NCI-H146 (cell line): Measurements from ENCODE around the gene GAL3ST1.

Source experiments
- DNase-seq: peaks from one replicate; lab custom pipeline; 2025; lab: John Stamatoyannopoulos, UW

Gene GAL3ST1

DNA sequence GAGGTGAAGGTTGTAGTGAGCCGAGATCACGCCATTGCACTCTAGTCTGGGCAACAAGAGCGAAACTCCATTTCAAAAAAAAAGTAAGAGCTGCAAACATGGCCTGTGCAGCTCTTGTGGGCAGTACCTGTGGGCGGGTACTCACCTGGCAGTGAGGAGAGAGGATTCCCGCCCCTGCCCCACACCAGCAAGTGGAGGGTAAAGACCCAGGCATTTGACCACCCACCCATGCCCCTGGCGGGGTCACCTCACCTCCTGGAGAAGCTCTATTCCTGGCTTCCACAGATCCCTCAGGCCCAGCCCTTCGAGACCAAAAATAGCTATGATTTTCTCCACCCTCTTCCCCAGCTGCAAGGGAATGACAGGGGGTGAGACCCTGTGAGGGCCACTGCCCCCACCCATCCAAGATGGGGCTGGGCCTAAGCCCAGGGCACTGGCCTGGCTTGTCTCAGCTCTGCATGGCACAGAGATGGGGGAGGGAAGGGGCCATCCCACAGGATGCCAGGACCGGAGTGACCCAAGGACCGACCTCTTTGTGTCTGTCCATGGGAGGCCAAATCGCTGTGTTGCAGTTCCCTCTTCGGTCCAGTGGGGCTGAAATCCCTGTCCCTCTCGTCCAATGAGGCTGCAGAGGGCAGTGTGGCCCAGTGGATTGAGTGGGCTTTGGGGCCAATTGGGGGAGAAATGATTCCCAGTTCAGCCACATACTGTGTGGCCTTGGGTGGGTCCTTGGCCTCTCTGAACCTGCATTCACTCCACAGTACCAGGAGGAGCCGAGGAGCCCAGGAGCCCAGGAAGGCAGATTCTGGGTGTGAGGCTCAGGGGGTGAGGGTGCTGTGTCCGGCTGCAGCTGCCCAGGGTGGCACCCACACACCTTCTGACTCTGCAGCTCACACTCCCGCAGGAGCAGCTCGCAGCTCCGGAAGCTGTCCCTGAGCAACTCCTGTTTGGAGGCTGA lies 42.5 kb downstream of the GAL3ST1 start:
- DNase-seq = no peak

DNA sequence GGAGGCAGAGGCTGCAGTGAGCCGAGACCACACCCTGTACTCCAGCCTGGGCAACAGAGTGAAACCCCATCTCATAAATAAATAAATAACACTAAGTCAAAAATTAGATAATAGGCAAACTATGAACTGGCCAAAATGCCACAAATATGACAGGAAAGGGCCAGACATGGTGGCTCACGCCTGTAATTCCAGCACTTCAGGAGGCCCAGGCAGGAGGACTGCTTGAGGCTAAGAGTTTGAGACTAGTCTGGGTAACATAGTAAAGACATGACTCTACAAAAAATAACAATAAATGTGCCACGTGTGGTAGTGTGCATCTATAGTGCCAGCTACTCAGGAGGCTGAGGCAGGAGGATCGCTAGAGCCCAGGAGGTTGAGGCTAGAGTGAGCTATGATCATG lies 47.8 kb downstream of the GAL3ST1 start:
- no peak for DNase-seq

DNA sequence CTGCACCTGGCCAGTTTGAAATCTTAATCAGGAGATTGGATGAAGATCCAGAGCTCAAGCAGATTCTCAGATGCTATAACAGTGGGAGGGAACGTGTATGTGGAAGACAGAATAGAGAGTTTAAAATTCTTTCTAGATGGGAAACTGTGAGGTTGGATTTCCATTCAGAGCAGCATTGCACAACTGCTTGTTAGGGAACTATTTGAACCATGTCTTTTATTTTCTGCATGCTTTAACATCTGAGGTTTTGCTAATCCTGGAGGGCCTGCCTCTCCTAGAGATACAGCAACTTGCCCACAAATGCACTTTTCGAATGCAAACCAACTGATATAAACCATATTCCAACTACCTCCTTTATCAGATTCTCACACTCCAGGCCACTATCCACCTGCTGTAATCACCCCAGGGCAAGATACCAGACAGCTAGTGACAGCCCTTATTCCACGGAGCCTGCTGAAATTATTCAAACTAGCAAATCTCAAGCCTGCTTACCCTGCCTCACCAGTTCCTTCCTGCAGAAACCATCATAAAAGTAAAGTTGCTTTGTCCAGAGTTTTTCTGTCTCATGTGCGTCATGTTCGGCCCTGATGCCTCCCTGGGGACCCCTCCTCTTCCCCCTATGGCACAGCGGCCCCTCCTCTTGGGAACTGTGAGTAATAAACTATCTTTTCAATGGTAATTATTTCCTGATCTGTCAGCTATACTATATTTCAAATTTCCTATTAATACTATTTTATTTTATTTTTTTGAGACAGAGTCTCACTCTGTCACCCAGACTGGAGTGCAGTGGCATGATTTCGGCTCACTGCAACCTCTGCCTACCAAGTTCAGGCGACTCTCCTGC lies 50.6 kb downstream of the GAL3ST1 start:
- no peak for DNase-seq

DNA sequence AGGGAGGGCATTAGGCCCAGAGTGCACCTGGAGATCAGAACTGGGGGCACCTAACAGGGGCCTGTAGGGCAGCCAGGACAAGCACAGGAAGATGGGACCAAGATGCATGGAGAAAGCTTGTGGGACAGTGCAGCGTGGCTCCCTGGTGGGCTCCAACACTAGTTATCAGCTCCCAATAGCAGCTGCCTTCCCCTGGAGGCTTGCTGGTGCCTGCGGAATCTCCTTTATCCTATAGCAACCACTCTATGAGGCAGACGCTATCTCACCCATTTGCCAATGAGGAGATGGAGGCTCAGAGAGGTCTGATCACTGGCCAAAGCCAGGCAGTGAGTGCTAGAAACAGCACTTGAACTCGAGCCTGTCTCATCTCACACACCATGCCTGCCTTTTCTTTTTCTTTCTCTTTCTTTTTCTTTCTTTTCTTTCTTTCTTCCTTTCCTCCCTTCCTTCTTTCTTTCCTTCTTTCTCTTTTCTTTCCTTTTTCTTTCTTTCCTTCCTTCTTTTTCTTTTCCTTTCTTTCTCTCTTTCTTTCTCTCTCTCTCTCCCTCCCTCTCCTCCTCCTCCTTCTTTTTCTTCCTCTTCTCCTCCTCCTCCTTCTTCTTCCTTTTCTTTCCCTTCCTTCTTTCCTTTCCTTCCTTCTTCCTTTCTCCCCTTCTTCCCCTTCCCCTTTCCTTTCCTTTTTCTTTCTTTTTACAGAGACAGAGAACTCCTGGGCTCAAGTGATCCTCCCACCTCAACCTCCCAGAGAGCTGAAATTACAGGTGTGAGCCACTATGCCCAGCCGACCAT lies 52.9 kb downstream of the GAL3ST1 start:
- no peak for DNase-seq

DNA sequence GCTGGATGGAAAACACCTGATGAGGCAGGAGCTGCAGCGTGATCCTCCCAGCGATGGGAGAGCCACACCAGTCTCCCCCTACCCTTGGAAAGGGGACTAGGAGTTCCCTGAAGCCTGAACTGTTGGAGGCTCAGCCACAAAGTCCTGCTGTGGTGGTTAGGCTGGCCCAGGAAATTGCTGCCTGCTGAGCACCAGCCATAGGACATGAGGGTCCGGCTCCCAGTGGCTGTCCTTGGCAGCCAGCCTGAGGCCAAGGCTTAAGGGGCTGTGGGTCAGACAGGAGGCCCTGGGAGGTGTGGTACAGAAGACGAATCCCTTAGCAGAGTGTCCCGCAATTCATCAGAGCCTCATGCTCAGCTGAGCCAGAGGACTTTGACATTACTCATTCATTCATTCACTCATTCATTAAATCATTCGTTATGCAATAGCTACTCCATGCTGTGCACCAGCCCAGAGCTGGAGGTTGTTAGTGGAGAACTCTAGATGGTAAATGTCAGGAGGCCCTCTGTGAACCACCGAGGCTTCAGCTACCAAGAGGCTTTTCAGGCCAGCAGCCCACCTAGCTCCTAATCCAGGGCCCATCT lies 54.5 kb downstream of the GAL3ST1 start:
- no peak for DNase-seq

DNA sequence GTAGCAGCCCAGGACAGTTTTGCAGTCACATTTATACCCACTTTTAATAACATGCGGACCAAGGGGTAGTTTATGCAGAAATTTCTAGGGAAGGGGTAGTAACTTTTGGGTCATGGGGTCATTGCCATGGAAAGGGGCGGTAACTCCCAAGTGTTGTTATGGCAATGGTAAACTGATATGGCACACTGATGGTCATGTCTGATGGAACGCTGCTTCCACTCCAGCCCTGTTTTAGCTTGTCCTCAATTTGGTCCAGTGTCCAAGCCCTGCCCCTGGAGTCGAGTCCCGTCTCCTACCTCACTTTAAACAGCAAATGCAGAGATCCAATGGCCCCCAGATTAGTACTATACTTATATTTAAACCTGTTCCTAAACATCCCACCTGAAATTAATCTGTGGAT lies 57.7 kb downstream of the GAL3ST1 start:
- no peak for DNase-seq

DNA sequence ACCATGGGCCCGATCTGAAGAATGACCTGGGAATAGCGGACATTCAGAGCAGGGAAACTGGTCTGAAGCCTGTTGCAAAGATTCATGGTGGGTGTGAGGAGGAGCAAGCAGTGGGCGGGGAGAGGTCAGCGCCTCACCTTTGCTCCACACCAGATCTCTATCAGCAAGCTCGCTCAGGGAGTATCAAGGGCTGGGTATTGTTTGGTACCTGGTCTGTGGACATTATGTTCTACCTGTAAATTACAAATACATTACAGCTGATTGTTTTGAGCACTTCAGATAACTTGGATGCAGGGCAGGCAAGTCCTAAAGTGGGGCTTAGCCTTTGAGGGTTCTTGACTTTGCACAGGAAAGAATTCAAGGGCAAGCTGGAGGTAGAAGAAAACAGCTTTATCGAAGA lies 58.2 kb downstream of the GAL3ST1 start:
- no peak for DNase-seq

DNA sequence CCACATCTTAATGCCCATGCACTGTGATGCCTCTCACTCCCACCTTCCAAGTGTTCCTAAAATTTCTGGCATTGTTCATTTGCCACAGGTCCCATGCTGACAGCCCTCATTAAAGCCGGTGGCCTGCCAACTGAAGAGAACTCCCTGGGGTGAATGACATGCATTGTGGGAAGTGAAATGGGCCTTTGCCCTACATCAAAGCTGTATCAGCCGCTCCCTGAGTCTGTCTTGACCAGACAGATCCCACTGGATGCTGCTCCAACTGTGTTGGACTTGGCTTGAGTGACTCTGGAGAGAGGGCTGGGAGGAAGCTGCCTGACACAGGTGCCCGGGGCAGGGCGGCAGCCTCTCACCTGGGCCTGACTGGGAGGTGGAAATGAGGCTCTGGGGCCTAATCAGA lies 60.2 kb downstream of the GAL3ST1 start:
- DNase-seq = no peak

DNA sequence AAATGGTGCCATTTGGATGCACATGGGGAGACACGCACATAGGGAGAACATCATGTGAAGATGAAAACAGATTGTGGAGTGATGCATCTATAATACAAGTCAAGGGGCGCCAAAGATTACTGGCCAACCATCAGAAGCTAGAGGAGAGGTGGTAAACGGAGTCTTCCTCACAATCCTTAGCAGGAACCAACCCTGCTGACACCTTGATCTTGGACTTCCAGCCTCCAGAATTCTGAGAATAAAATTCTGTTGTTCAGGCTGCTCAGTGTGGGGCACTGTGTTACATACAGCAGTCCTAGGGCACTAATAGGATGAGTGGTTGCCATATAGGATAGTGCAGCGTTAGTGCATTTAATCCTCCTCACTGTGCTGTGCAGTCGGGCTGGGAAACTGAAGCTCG lies 61.0 kb downstream of the GAL3ST1 start:
- DNase-seq = no peak

DNA sequence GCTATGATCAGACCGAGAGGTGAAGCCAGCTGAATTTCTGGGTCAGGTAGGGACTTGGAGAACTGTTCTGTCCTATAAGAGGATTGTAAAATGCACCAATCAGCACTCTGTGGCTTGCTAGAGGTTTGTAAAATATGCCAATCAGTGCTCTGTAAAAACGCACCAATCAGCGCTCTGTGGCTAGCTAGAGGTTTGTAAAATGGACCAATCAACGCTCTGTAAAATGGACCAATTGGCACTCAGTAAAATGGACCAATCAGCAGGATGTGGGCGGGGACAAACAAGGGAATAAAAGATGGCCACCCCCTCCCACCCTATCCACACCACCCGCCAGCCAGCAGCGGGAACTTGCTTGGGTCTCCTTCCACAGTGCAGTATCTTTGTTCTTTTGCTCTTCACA lies 62.6 kb downstream of the GAL3ST1 start:
- DNase-seq = no peak

DNA sequence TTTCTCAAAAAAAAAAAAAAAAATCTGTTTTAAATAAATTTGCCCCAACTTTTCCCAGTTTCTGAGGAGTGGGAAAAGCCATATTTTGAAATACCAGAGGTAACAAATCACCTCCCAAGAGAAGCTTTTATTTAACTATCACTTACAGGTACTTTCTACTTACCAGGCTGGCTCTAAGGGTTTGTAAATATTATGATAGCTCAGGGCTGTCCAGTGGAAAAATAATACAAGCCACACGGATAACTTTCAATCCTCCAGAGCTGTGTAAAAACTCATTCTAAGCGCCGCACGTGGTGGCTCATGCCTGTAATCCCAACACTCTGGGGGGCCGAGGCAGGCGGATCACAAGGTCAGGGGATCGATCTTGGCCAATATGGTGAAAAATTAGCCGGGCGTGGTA lies 63.4 kb downstream of the GAL3ST1 start:
- DNase-seq = no peak

DNA sequence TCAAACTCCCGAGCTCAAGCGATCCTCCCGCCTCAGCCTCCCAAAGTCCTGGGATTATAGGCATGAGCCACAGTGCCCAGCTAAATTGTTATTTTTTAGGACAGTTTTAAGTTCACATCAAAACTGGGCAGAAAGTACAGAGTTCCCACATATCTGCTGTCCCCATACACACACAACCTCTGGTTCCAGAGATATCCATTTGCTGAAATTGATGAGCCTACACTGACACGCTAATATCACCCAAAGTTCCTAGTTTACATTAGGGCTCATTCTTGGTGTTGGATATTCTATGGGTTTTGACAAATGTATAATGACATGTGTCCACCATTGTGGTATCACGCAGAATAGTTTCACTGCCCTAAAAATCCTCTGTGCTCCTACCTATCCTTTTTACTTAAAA lies 66.2 kb downstream of the GAL3ST1 start:
- DNase-seq = no peak

DNA sequence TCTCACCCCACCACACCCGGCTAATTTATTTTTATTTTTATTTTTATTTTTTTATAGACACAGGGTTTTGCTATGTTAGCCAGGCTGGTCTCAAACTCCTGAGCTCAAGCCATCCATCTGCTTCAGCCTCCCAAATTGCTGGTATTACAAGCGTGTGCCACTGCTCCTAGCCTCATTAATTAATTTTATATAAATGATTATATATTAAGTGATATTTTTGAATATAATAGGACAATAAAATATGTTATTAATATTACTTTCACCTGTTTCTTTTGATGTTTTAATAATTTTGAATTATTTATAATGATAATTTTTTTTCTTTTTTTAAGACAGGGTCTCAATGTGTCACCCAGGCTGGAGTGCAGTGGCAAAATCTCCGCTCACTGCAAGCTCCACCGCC lies 66.8 kb downstream of the GAL3ST1 start:
- no peak for DNase-seq

DNA sequence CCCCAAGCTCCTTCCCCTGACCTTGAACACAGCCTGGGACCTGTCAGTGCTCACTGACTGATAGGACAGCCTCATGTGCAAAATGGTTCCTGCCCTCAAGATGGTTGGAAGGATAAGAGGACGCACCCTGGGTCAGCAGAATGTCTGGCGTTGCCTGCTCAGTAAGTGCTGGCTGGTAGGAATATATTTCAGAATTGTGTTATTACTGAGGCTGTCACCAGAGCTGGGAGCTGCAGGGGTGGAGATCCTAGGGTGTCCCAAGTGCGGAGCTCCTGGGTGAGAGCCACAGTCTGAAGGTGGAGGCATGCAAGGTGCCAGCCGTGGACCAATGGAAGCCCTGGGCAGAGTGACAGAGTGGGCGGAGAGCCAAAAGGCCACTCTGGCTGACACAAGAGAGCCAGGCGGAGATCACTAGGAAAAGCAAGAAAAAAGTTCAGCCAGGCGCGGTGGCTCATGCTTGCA lies 67.9 kb downstream of the GAL3ST1 start:
- DNase-seq = no peak
